ENCODE measurements around the gene TUBB3. TPM values are rescaled to one million over a fixed set of nuclear protein-coding genes. Genes with fewer than 3 reads are reported as not detected.

TUBB3 gene
- total and polyA plus RNA-seq, 9 of the 15 experiments (the other 6 are each of a cell fraction or from before 2014, with no cell fraction given) = 0.18 to 12.5 (median 5.0) TPM

GRCh38 chr16:89924297-89924924, 1.3 kb downstream of the TUBB3 start (continued):
- TF ChIP-seq EHMT2 (IDR thresholded peaks at IDR 0.05) (peak; percentile 89), REST (IDR thresholded peaks at IDR 0.05; ENCODE audit: borderline replicate concordance) (peak; percentile 94), REST (CRISPR knock-in tag; IDR thresholded peaks at IDR 0.05; ENCODE audit: low read depth) (peak; percentile 73), ATF2 (CRISPR knock-in tag; IDR thresholded peaks at IDR 0.05) (no peak), ZBED1 (IDR thresholded peaks at IDR 0.05) (no peak), USF1 (CRISPR knock-in tag; IDR thresholded peaks at IDR 0.05) (peak; percentile 74), CREB1 (IDR thresholded peaks at IDR 0.05) (no peak), CREB1 (CRISPR knock-in tag; IDR thresholded peaks at IDR 0.05) (0 out of 2 replicates have a peak, but pooled peaks have one; percentile 7), ZNF764 (CRISPR knock-in tag; IDR thresholded peaks at IDR 0.05; ENCODE audit: low read depth) (no peak), ZNF695 (CRISPR knock-in tag; IDR thresholded peaks at IDR 0.05) (no peak), RFX1 (IDR thresholded peaks at IDR 0.05) (peak; percentile 97), CEBPG (CRISPR knock-in tag; IDR thresholded peaks at IDR 0.05) (0 out of 2 replicates have a peak, but pooled peaks have one; percentile 13), CEBPG (tag; conservative IDR thresholded peaks at IDR 0.05 in 1 of 2, IDR thresholded peaks at IDR 0.05 in 1 of 2) (no peak), ZFX (CRISPR knock-in tag; IDR thresholded peaks at IDR 0.05) (peak; percentile 24; the same call in 1 of the 2 replicates), XRCC5 (IDR thresholded peaks at IDR 0.05; ENCODE audit: low read depth, low read length) (no peak), MAX (CRISPR knock-in tag; IDR thresholded peaks at IDR 0.05) (peak; percentile 72), MYC (IDR thresholded peaks at IDR 0.05; ENCODE audit: low read depth, low read length) (peak; percentile 58; the same call in 1 of the 2 replicates), MYC (CRISPR knock-in tag; IDR thresholded peaks at IDR 0.05; ENCODE audit: borderline replicate concordance, low read depth) (no peak)

All from K562 (cell line).